Measurements from ENCODE around the gene TMEM82.

Gene TMEM82

GRCh38 chr1:15730936-15731335 lies 11.4 kb upstream of the TMEM82 start:
- Histone ChIP-seq H3K9me3 (no peaks in the 10 kb centered on the region), H3K4me1 (ENCODE audit: control insufficient read depth in 1 of 2, insufficient read depth in 1 of 2, low read depth in 1 of 2, low read length in 1 of 2) (no peaks in the 10 kb centered on the region), H3K27ac (no peak overlapping the region), H3K36me3 (peaks cover 96% of the 10 kb centered on the region), H3K27me3 (no peaks in the 10 kb centered on the region), H3K4me3 (ENCODE audit: low read depth in 1 of 2, low read length in 1 of 2) (no peak overlapping the region)
- TF ChIP-seq CTCF (IDR thresholded peaks at IDR 0.05): no peak

DNA sequence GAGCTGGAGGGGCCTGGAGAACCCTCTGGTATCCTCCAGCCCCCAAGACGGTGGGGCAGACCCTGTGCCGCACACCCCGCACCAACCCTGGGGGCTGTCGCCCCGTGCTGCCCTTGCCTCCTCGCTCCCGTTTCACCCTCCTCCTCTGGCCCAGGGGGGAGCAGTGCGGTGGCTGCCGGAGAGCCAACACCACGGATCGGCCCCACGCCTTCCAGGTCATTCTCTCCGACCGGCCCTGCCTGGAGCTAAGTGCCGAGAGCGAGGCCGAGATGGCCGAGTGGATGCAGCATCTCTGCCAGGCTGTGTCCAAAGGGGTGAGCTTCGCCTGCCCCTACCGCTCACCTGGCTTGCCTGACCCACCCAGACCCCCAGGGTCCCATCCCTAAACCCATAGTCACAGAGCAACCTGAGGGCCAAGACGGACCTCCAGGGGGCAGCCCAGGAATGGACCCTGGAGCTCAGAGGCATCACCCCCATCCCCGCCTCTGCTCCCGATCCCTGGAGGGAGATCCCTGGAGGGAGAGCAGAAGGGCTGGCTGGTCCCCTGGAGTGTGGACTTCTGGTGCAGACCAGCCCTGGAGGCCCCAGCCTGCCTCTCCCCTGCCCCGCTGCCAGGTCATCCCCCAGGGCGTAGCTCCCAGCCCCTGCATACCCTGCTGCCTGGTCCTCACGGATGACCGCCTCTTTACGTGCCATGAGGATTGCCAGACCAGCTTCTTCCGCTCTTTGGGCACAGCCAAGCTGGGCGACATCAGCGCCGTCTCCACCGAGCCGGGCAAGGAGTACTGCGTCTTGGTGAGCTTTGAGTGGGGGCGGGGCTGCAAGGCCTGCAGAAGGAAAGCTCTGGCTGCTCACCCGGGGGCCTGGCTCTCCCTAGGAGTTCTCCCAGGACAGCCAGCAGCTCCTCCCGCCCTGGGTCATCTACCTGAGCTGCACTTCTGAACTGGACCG lies 10.3 kb upstream of the TMEM82 start:
- H3K27ac ChIP-seq: no peak overlapping the region
- no peak overlapping the region for H3K4me3 ChIP-seq (ENCODE audit: low read depth in 1 of 2, low read length in 1 of 2)
- no peaks in the 10 kb centered on the region for H3K9me3 ChIP-seq
- peaks cover 85% of the 10 kb centered on the region for H3K36me3 ChIP-seq
- no peak for TF ChIP-seq CTCF (IDR thresholded peaks at IDR 0.05)
- no peaks in the 10 kb centered on the region for H3K27me3 ChIP-seq
- no peaks in the 10 kb centered on the region for H3K4me1 ChIP-seq (ENCODE audit: control insufficient read depth in 1 of 2, insufficient read depth in 1 of 2, low read depth in 1 of 2, low read length in 1 of 2)

- H3K4me3 ChIP-seq (ENCODE audit: low read depth in 1 of 2, low read length in 1 of 2): no peak overlapping the region
- H3K4me1 ChIP-seq (ENCODE audit: control insufficient read depth in 1 of 2, insufficient read depth in 1 of 2, low read depth in 1 of 2, low read length in 1 of 2): no peaks in the 10 kb centered on the region
- H3K27me3 ChIP-seq: no peaks in the 10 kb centered on the region
- H3K9me3 ChIP-seq: no peaks in the 10 kb centered on the region
- no peak overlapping the region for H3K27ac ChIP-seq
- TF ChIP-seq CTCF (IDR thresholded peaks at IDR 0.05): no peak
- peaks cover 78% of the 10 kb centered on the region for H3K36me3 ChIP-seq
Measured at GRCh38 chr1:15732686-15733081, 9.6 kb upstream of the TMEM82 start.

- H3K4me1 ChIP-seq (ENCODE audit: control insufficient read depth in 1 of 2, insufficient read depth in 1 of 2, low read depth in 1 of 2, low read length in 1 of 2): no peaks in the 10 kb centered on the region
- no peak overlapping the region for H3K4me3 ChIP-seq (ENCODE audit: low read depth in 1 of 2, low read length in 1 of 2)
- H3K36me3 ChIP-seq: peaks cover 72% of the 10 kb centered on the region
- no peaks in the 10 kb centered on the region for H3K9me3 ChIP-seq
- no peak overlapping the region for H3K27ac ChIP-seq
- no peaks in the 10 kb centered on the region for H3K27me3 ChIP-seq
- no peak for TF ChIP-seq CTCF (IDR thresholded peaks at IDR 0.05)
Measured at GRCh38 chr1:15733218-15733725, 9.0 kb upstream of the TMEM82 start.

- H3K36me3 ChIP-seq: peaks cover 67% of the 10 kb centered on the region
- no peaks in the 10 kb centered on the region for H3K27me3 ChIP-seq
- H3K4me3 ChIP-seq (ENCODE audit: low read depth in 1 of 2, low read length in 1 of 2): no peak overlapping the region
- TF ChIP-seq CTCF (IDR thresholded peaks at IDR 0.05): no peak
- H3K27ac ChIP-seq: no peak overlapping the region
- no peaks in the 10 kb centered on the region for H3K4me1 ChIP-seq (ENCODE audit: control insufficient read depth in 1 of 2, insufficient read depth in 1 of 2, low read depth in 1 of 2, low read length in 1 of 2)
- H3K9me3 ChIP-seq: no peaks in the 10 kb centered on the region
Measured at GRCh38 chr1:15733726-15734226, 8.5 kb upstream of the TMEM82 start.
